Activated naive CD8-positive, alpha-beta T cell (primary cell): ENCODE results near the gene NR2C2AP.
"Not testable (repeated sequence)": the region's sequence is repeated elsewhere in the genome, so short reads cannot be mapped to it uniquely, and the experiment has no call there.

Experiments used
- H3K27ac Mint-ChIP-seq: one replicate; pipeline ENCODE4 v1.8.0; 2021; ENCODE audit warnings: mixed read lengths
- H3K27me3 Mint-ChIP-seq: one replicate; pipeline ENCODE4 v1.8.0; 2021; ENCODE audit warnings: mixed read lengths
- H3K36me3 Mint-ChIP-seq: one replicate; pipeline ENCODE4 v1.8.0; 2021; ENCODE audit warnings: mixed read lengths
- H3K4me1 Mint-ChIP-seq: one replicate; pipeline ENCODE4 v1.8.0; 2021; ENCODE audit warnings: low read depth, mixed read lengths
- H3K4me3 Mint-ChIP-seq: one replicate; pipeline ENCODE4 v1.8.0; 2021; ENCODE audit warnings: mild to moderate bottlenecking, mixed read lengths
- H3K9me3 Mint-ChIP-seq: one replicate; pipeline ENCODE4 v1.8.0; 2021; ENCODE audit warnings: low read depth, mixed read lengths

Gene NR2C2AP

DNA sequence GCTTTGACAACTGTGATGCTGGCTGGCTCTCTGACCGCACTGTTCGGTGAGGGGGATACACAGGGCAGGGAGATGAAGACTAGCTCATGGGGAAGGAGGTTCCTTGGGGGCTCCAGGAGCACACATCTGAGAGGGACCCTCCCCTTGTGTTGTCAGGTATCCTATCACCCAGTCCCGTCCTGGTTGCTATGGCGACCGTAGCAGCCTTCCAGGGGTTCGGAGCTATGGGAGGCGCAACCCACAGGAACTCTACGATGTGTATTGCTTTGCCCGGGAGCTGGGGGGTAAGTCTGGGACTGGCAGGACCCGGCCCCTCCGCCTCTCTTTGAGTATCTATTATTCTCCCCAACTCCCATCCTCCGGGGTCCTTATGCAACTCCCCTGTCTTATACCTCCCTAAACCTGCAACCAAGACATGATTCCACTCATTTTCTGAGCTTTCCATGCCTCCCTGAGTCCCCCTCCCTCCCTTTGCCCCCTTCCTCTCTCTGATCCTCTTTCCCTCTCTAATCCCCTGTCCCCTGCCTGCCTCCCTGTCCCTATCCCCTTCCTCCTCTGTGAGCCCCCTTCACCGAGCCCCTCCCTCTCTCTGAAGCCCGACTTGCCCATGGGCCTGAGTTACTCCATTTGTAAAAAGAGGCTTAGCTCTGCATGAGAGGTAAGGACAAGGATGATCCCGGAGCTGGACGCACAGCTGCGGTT is 21.1 kb upstream of the NR2C2AP start:
- no peaks in the 10 kb centered on the region for H3K36me3 Mint-ChIP-seq
- no peaks in the 10 kb centered on the region for H3K9me3 Mint-ChIP-seq
- peak overlapping the region; percentile 46 for H3K4me3 Mint-ChIP-seq
- H3K4me1 Mint-ChIP-seq: peaks cover 4% of the 10 kb centered on the region
- H3K27me3 Mint-ChIP-seq: peaks cover 2% of the 10 kb centered on the region
- H3K27ac Mint-ChIP-seq: no peak overlapping the region

DNA sequence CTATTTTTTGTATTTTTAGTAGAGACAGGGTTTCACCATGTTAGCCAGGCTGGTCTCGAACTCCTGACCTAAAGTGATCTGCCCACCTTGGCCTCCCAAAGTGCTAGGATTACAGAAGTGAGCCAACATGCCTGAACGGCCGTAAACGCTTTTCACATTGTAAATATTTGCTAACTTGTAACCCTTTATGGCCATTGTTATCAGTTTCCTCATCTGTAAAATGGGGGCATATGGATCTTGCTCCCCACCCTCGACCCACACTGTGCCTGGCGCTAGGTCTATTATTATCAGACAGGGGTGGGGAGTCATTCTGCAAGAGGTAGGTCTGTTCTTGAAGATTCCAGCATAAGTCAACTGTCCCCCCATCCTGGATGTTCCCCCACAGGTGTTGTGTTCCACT is 20.4 kb upstream of the NR2C2AP start:
- Mint-ChIP-seq H3K4me3 (no peak overlapping the region), H3K27ac (no peak overlapping the region), H3K4me1 (peaks cover 4% of the 10 kb centered on the region), H3K36me3 (no peaks in the 10 kb centered on the region), H3K27me3 (peaks cover 2% of the 10 kb centered on the region), H3K9me3 (no peaks in the 10 kb centered on the region)

DNA sequence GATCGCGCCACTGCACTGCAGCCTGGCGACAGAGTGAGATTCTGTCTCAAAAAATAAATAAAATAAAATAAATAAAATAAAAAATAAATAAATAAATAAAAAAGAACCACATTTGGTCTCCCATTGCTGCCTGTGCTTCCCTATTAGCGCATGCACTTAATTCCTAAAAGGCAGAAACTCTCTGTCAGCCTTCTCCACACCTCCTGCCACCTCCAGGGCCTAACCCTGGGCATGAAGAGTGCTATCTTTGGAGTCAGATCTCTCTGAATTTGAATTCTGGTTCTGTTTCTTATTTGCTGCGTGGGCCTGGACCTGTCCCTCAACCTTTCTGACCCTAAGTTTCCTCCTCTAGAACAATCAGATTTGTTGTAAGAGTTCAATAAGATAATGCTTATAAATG is 19.8 kb upstream of the NR2C2AP start:
- H3K27me3 Mint-ChIP-seq: peaks cover 2% of the 10 kb centered on the region
- no peaks in the 10 kb centered on the region for H3K36me3 Mint-ChIP-seq
- H3K4me3 Mint-ChIP-seq: no peak overlapping the region
- no peak overlapping the region for H3K27ac Mint-ChIP-seq
- no peaks in the 10 kb centered on the region for H3K9me3 Mint-ChIP-seq
- peaks cover 4% of the 10 kb centered on the region for H3K4me1 Mint-ChIP-seq

DNA sequence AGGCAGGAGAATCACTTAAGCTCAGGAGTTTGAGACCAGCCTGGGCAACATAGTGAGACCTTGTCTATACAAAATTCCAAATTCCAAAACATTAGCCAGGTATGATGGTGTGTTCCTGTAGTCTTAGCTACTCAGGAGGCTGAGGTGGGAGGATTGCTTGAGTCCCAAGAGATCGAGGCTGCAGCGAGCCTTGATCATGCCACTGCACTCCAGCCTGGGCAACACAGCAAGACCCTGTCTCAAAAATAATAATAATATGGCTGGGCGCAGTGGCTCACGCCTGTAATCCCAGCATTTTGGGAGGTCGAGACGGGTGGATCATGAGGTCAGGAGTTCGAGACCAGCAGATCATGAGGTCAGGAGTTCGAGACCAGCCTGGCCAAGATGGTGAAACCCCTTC is 17.8 kb upstream of the NR2C2AP start:
- H3K27ac Mint-ChIP-seq, H3K9me3 Mint-ChIP-seq, H3K4me3 Mint-ChIP-seq, H3K27me3 Mint-ChIP-seq, H3K36me3 Mint-ChIP-seq, H3K4me1 Mint-ChIP-seq: not testable (repeated sequence)

DNA sequence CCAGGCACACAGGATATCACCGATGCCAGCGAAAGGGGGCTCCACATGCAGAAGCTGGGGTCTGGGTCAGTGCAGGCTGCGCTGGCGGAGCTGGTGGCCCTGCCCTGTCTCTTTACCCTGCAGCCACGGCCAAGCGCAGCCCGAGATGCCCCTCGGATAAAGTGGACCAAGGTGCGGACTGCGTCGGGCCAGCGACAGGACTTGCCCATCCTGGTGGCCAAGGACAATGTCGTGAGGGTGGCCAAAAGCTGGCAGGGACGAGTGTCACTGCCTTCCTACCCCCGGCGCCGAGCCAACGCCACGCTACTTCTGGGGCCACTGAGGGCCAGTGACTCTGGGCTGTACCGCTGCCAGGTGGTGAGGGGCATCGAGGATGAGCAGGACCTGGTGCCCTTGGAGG is 15.7 kb upstream of the NR2C2AP start:
- Mint-ChIP-seq H3K27me3 (peaks cover 16% of the 10 kb centered on the region), H3K27ac (no peak overlapping the region), H3K36me3 (no peaks in the 10 kb centered on the region), H3K4me3 (no peak overlapping the region), H3K4me1 (peaks cover 2% of the 10 kb centered on the region), H3K9me3 (no peaks in the 10 kb centered on the region)

DNA sequence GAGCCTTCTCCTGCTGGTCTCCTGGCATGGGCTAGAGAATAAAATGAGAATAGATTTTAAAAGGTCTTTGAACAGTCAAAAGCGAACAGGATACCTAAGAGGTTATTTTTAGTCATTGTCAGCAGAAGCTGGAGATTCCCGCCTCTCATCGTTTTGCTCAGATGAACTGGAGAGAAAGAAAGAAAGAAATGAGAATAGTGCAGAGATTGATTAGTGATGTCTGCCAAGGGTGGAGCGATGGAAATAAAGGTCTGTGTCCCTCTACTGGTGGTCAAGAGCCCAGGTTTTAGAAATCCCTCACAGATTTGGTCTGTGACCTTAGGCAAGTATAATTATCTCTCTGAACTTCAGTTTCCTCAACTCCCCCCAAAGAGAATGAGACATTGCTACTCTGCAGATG is 13.9 kb upstream of the NR2C2AP start:
- no peaks in the 10 kb centered on the region for H3K9me3 Mint-ChIP-seq
- H3K27me3 Mint-ChIP-seq: peaks cover 24% of the 10 kb centered on the region
- no peak overlapping the region for H3K4me3 Mint-ChIP-seq
- H3K4me1 Mint-ChIP-seq: peaks cover 2% of the 10 kb centered on the region
- no peak overlapping the region for H3K27ac Mint-ChIP-seq
- H3K36me3 Mint-ChIP-seq: no peaks in the 10 kb centered on the region

DNA sequence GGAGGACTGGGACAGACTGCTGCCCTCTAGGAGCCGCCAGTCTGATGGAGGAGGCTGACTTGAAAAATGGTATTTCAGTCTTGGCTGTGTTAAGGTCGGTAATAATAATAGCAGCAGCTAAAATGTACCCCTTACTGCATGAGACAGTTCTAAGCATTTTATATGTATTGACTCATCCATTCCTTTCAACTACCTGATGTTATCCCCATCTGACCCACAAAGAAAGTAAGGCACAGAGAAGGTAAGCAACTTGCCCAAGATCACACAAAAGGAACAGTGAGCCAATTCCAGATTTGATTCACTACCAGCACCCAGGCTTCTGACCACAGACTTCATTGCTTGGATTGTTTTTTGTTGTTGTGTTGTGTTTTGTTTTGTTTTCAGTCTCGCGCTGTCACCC is 12.6 kb upstream of the NR2C2AP start:
- H3K9me3 Mint-ChIP-seq: no peaks in the 10 kb centered on the region
- H3K27me3 Mint-ChIP-seq: peaks cover 30% of the 10 kb centered on the region
- H3K36me3 Mint-ChIP-seq: no peaks in the 10 kb centered on the region
- no peak overlapping the region for H3K4me3 Mint-ChIP-seq
- peaks cover 2% of the 10 kb centered on the region for H3K4me1 Mint-ChIP-seq
- H3K27ac Mint-ChIP-seq: no peak overlapping the region

DNA sequence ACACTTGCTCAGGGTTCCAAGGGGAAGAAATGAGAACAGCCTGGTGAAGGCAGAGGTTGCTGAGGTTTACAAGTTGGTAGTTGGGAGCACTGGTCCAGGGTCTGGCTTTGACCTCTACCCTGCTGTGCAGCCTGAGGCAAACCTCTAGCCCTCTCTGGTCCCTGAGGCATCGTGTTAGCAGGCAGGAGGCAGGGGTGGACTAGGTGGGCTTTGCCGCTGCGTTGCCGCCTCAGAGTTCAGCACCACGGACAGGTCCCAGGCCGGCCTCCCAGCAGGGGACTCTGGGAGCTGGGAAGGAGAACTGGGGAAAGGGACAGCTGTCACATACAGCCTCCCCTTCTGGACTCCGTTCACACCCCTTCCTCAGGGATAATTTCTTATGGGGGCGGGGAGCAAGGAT is 11.7 kb upstream of the NR2C2AP start:
- Mint-ChIP-seq H3K36me3 (no peaks in the 10 kb centered on the region), H3K27ac (no peak overlapping the region), H3K4me1 (peaks cover 2% of the 10 kb centered on the region), H3K4me3 (no peak overlapping the region), H3K9me3 (no peaks in the 10 kb centered on the region), H3K27me3 (peaks cover 32% of the 10 kb centered on the region)

DNA sequence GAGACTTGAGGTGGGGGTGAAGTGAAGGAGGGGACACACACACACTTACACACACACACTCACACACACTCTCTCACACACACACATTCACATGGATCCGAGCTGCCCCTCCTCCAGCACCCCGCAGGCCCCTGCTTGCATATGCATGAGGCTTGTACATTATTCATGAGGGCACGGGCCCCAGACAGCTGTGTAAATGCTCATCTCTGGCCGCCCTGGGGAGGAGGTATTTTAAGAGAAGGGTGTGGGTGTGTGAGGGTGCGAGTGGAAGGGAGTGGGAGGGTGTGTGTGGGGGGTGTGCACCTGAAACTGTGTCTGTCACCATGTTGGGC is 10.9 kb upstream of the NR2C2AP start:
- Mint-ChIP-seq H3K4me3 (no peak overlapping the region), H3K36me3 (no peaks in the 10 kb centered on the region), H3K9me3 (no peaks in the 10 kb centered on the region), H3K4me1 (peaks cover 2% of the 10 kb centered on the region), H3K27ac (no peak overlapping the region), H3K27me3 (peaks cover 32% of the 10 kb centered on the region)

DNA sequence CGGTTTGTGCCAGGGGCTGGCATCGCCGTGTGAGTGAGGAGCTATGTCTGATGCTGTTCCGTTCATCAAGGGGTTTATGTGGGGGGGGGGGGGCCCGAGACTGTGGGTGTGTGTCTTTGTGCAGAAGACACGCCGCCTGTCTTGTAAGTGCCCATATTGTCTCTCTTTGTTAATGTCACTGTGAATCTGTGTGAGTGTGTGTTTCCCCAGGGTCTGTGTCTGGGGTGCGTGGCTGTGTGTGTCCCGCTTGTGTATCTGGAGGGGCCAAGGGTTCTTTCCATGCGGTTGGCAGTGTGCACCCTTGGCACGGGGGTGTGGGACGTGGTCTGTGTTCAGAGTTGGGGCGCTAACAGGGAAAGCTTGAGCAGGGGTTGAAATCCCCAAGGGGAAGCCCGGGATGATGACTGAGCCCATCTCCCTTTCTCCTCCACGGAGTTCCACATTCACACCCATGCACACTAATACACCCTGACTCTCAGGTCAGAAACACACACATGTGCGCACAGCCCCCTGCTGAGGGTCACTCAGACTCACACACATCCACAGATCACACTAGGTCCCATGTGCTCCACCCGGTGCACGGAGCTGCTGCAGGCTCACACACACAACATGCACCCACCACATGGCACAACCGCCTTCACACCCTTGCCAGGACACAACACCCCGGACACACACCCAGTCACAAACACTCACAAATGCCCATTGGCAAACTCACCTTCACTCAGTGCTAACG is 10.4 kb upstream of the NR2C2AP start:
- no peaks in the 10 kb centered on the region for H3K9me3 Mint-ChIP-seq
- no peaks in the 10 kb centered on the region for H3K36me3 Mint-ChIP-seq
- no peak overlapping the region for H3K27ac Mint-ChIP-seq
- H3K4me3 Mint-ChIP-seq: no peak overlapping the region
- peaks cover 32% of the 10 kb centered on the region for H3K27me3 Mint-ChIP-seq
- peaks cover 2% of the 10 kb centered on the region for H3K4me1 Mint-ChIP-seq

DNA sequence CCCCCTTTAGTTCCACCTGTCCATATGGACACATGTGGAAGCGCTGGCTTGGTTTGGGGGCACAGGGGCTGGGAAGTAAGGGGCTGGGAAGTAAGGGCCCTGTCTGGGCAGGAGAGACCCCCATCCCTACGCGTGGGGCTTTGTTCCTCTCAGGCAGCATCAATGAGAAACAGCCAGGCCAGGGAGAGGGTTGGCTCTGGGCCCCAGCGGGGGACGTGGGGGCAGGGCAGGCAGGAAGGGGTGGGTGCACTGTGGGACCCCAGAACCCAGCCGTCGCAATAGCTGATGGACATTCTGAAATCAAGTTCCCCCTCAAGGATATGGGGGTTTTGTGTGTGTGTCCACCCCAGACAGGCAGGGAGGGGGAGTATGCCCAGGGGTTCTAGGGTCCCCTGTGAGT is 9.7 kb upstream of the NR2C2AP start:
- H3K27me3 Mint-ChIP-seq: peaks cover 32% of the 10 kb centered on the region
- H3K27ac Mint-ChIP-seq: no peak overlapping the region
- H3K4me1 Mint-ChIP-seq: peaks cover 3% of the 10 kb centered on the region
- H3K9me3 Mint-ChIP-seq: no peaks in the 10 kb centered on the region
- no peaks in the 10 kb centered on the region for H3K36me3 Mint-ChIP-seq
- no peak overlapping the region for H3K4me3 Mint-ChIP-seq

DNA sequence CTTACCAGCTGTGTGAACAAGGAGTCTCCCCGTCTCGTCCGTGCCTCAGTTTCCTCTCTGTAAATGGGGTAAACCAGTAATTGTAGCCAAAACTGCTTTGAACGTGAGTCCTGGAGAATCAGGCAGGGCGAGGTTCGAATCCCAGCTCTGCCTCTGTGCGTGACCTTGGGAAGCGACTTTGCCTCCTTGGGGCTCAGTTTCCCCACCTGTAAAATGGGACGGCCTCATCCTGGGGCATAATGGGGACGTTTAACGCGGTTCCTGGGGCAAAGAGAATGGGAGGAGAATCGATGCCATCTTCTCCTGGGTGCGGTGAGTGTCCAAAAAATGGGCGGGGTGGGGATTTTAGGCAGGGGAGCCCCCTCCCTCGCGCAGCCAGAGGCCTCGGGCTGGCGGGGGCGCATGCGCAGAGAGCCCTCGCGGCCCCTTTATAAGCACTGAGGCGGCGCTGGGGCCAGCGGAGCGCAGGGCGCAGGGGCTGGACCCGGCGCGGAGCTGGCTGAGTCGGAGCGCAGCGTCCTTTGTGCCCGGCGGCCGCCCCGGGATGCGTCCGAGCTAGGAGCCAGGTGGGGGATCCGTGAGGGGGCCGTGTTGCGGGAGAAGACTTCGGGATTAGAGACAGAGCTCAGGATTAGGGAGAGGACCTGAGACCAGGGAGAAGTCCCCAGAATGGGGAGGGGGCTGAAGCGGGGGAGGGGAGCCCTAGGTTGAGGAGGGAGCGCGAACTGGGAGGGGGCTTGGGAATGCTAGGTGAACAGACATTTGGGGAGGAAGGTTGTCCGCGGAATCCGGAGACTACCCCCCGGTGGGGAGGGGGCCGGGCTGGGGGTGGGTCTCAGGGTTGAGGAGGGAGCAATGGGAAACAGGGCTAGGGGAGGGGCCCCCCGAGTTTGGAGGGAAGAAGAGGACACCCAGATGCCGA is 8.5 kb upstream of the NR2C2AP start, which contains the start of gene NCAN:
NCAN (plus strand) TSS at position 460 of the 922 bp plus-strand sequence. CDS start 4,996 bp downstream, outside the sequence.
- no peak within 1 kb of the TSS for H3K27ac Mint-ChIP-seq
- H3K36me3 Mint-ChIP-seq: no peaks in the 10 kb centered on the region
- no peaks in the 10 kb centered on the region for H3K9me3 Mint-ChIP-seq
- H3K27me3 Mint-ChIP-seq: peaks cover 28% of the 10 kb centered on the region
- peaks cover 14% of the 10 kb centered on the region for H3K4me1 Mint-ChIP-seq
- H3K4me3 Mint-ChIP-seq: no peak within 1 kb of the TSS

DNA sequence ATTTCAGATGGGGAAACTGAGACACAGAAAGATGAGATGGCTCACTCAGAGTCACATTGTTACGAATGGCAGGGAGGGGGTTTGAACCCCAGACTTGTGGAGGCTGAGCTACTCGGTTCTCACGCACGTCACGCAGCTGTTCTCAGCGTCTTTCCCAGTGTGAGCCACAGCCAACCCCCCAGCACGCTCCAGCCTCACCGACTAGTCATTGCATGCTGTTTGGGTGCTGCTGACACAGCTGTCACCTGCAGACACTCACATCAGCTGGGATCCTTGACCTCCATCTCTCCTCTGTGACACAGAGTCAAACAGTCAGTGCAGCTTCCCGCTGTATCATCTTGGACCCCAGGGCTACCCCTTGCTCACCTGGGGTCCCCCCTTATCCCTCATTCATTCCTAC is 6.2 kb upstream of the NR2C2AP start:
- no peak overlapping the region for H3K4me3 Mint-ChIP-seq
- no peaks in the 10 kb centered on the region for H3K36me3 Mint-ChIP-seq
- no peaks in the 10 kb centered on the region for H3K9me3 Mint-ChIP-seq
- H3K4me1 Mint-ChIP-seq: peaks cover 18% of the 10 kb centered on the region
- H3K27me3 Mint-ChIP-seq: peaks cover 21% of the 10 kb centered on the region
- H3K27ac Mint-ChIP-seq: no peak overlapping the region

DNA sequence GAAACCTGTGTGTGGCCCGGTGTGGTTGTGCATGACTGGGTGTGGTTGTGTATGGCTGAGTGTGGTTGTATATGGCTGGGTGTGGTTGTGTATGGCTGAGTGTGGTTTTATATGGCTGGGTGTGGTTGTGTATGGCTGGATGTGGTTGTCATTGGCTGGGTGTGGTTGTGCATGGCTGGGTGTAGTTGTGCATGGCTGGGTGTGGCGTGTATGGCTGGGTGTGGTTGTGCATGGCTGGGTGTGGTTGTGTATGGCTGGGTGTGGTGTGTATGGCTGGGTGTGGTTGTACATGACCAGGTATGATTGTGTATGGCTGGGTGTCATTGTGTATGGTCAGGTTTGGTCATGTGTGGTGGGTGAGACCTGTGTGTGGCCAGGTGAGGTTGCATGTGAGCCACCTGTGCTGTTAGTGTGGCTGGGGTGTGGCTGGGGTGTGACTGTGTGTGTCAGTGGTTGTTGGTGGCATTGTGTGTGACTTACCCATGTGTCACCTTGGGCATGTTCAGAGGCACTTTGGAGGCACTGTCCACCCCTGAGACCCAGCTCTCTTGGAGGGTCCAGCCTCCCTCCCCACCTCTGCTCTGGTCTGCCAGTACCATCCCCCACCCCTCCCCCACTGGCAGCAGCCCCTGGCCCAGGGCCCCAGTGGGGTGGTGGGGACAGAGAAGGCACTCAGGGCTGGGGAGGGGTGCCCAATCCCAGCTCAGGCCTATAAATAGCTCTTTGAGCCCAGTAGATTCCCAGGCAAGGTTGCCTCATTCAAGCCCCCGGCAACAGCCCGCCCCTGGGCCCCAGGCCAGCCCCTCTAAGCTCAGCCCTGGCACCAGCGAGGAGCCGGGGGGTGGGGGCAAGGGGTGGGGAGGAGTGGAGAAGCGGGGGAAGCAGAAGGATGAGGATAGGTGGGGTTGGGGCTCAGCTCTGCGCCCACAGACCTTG is 4.7 kb upstream of the NR2C2AP start:
- H3K9me3 Mint-ChIP-seq: no peaks in the 10 kb centered on the region
- no peaks in the 10 kb centered on the region for H3K36me3 Mint-ChIP-seq
- H3K4me3 Mint-ChIP-seq: no peak overlapping the region
- H3K27ac Mint-ChIP-seq: no peak overlapping the region
- peaks cover 8% of the 10 kb centered on the region for H3K27me3 Mint-ChIP-seq
- H3K4me1 Mint-ChIP-seq: peaks cover 17% of the 10 kb centered on the region
